GM12878 (cell line): ENCODE results near the gene PPP1R14D. TPM values are rescaled to one million over a fixed set of nuclear protein-coding genes. Genes with fewer than 3 reads are reported as not detected.

Source experiments
- ASH2L ChIP-seq: fragments of 300-600, 200-600 bp; sonication (generic); IDR thresholded peaks from 2 replicates; pipeline ENCODE4 v1.6.1; 2017; ENCODE audit warnings: low read depth, mild to moderate bottlenecking, borderline replicate concordance
- ATF2 ChIP-seq: IDR thresholded peaks from 2 replicates; pipeline ENCODE4 v1.6.1; 2012; ENCODE audit warnings: low read length, inconsistent platforms
- ATF7 ChIP-seq: fragments of 450-650 bp; IDR thresholded peaks from 2 replicates; pipeline ENCODE4 v1.6.1; 2016; ENCODE audit warnings: low read depth, mild to moderate bottlenecking
- BCL11A ChIP-seq: IDR thresholded peaks from 2 replicates; pipeline ENCODE4 v1.6.1; 2011; ENCODE audit warnings: low read depth, low read length
- CHD1 ChIP-seq: IDR thresholded peaks from 2 replicates; pipeline ENCODE4 v1.6.1; 2012; ENCODE audit warnings: low read depth, low read length, improper control_type of control experiment
- EED ChIP-seq: sonication (generic); IDR thresholded peaks from 2 replicates; pipeline ENCODE4 v1.6.1; 2016; ENCODE audit warnings: antibody characterized with exemption, low read depth
- ELK1 ChIP-seq: IDR thresholded peaks from 2 replicates; pipeline ENCODE4 v1.6.1; 2012; ENCODE audit warnings: low read depth, low read length, improper control_type of control experiment
- FOS ChIP-seq: IDR thresholded peaks from 3 replicates; pipeline ENCODE4 v1.6.1; 2011; ENCODE audit warnings: borderline replicate concordance; ENCODE audit not compliant: insufficient read length; ENCODE audit errors: extremely low read depth
- HCFC1 ChIP-seq: fragments of 150-350 bp; IDR thresholded peaks from 2 replicates; pipeline ENCODE4 v1.6.1; 2014; ENCODE audit warnings: low read length
- HDAC2 ChIP-seq: fragments of 200-600 bp; sonication (generic); IDR thresholded peaks from 2 replicates; pipeline ENCODE4 v1.6.1; 2017
- IRF5 ChIP-seq: fragments of 450-650 bp; IDR thresholded peaks from 2 replicates; pipeline ENCODE4 v1.6.1; 2017; ENCODE audit warnings: borderline replicate concordance
- JUND ChIP-seq: IDR thresholded peaks from 2 replicates; pipeline ENCODE4 v1.6.1; 2012; ENCODE audit warnings: low read depth, mild to moderate bottlenecking, low read length, improper control_type of control experiment, moderate library complexity
- MEF2A ChIP-seq: IDR thresholded peaks from 2 replicates; pipeline ENCODE4 v1.6.1; 2011; ENCODE audit warnings: low read depth, mild to moderate bottlenecking, low read length, moderate library complexity; ENCODE audit not compliant: insufficient read depth
- MYC ChIP-seq: IDR thresholded peaks from 2 replicates; pipeline ENCODE4 v1.6.1; 2011; ENCODE audit warnings: mild to moderate bottlenecking, low read length, moderate library complexity, inconsistent platforms; ENCODE audit not compliant: insufficient read depth, insufficient replicate concordance, insufficient read length, severe bottlenecking
- NBN ChIP-seq: fragments of 450-650 bp; IDR thresholded peaks from 2 replicates; pipeline ENCODE4 v1.6.1; 2016
- NR2C2 ChIP-seq: IDR thresholded peaks from 2 replicates; pipeline ENCODE4 v1.6.1; 2011; ENCODE audit warnings: borderline replicate concordance, low read depth; ENCODE audit not compliant: control insufficient read depth, insufficient read length
- NRF1 ChIP-seq: conservative IDR thresholded peaks from 2 replicates; pipeline ENCODE4 v1.6.1; 2011; ENCODE audit warnings: mild to moderate bottlenecking, low read depth, low read length, improper control_type of control experiment
- RAD21 ChIP-seq: IDR thresholded peaks from 2 replicates; pipeline ENCODE4 v1.6.1; 2011; ENCODE audit warnings: mild to moderate bottlenecking, low read depth, low read length, moderate library complexity; ENCODE audit not compliant: insufficient read depth
- REST ChIP-seq: IDR thresholded peaks from 2 replicates; pipeline ENCODE4 v1.6.1; 2012; ENCODE audit warnings: mild to moderate bottlenecking, low read depth, low read length
- SMAD5 ChIP-seq: IDR thresholded peaks from 2 replicates; pipeline ENCODE4 v1.6.1; 2016; ENCODE audit warnings: antibody characterized with exemption, low read depth
- SMC3 ChIP-seq: IDR thresholded peaks from 2 replicates; pipeline ENCODE4 v1.6.1; 2011; ENCODE audit warnings: low read length, improper control_type of control experiment, borderline replicate concordance
- TBL1XR1 ChIP-seq: IDR thresholded peaks from 2 replicates; pipeline ENCODE4 v1.6.1; 2012; ENCODE audit warnings: low read depth, low read length, improper control_type of control experiment
- ZBED1 ChIP-seq: IDR thresholded peaks from 2 replicates; pipeline ENCODE4 v1.6.1; 2016; ENCODE audit warnings: borderline replicate concordance
- ZNF217 ChIP-seq: fragments of 450-650 bp; IDR thresholded peaks from 2 replicates; pipeline ENCODE4 v1.6.1; 2017; ENCODE audit warnings: antibody characterized with exemption, mild to moderate bottlenecking
- ZNF384 ChIP-seq: IDR thresholded peaks from 2 replicates; pipeline ENCODE4 v1.6.1; 2012; ENCODE audit warnings: low read depth, mild to moderate bottlenecking, low read length, improper control_type of control experiment, borderline replicate concordance
- polyA plus RNA-seq, 11 experiments: library from polyadenylated mRNA; depleted of rRNA in 4 of 11; unstranded in 6 of 11; stranded (reverse) in 5 of 11; fragments of >200 nt; fragmentation: Nextera tagmentation in 4 of 11; fragmentation: Illumina TruSeq in 1 of 11; extraction: Ambion mirVana in 4 of 11; extraction: Trizol in 1 of 11; gene quantifications; 1 replicate in 1 of 11; 2 replicates in 10 of 11; pipeline versions ENCODE4 v1.2.1 to v1.2.3, GENCODE V29; 2011 to 2016; ENCODE audit warnings: inconsistent platforms in 2 of 11, missing spikeins in 2 of 11, low read depth in 1 of 11
- total RNA-seq, 4 experiments: library from RNA; depleted of rRNA in 3 of 4; stranded (reverse); fragments of >200 nt in 3 of 4; fragmentation: Illumina TruSeq in 1 of 4; extraction: Trizol in 1 of 4; gene quantifications; 2 replicates each; pipeline versions ENCODE4 v1.2.1 to v1.2.3, GENCODE V29; 2013 to 2021

Gene PPP1R14D
- total and polyA plus RNA-seq, 10 of the 15 experiments (the other 5 are each of a cell fraction or from before 2014, with no cell fraction given), result 0.10 TPM; not detected in 9

- no peak for TF ChIP-seq IRF5
- no peak for TF ChIP-seq MEF2A
- no peak for TF ChIP-seq NR2C2
- no peak for TF ChIP-seq ZBED1
- no peak for TF ChIP-seq ATF2
- TF ChIP-seq HCFC1, result no peak
- TF ChIP-seq SMAD5, result no peak
- TF ChIP-seq ZNF217, result no peak
- no peak for TF ChIP-seq REST
- peak; percentile 95 for TF ChIP-seq RAD21
- no peak for TF ChIP-seq EED
- no peak for TF ChIP-seq ATF7
- no peak for TF ChIP-seq ASH2L
- TF ChIP-seq ZNF384, result no peak
- peak; percentile 98 for TF ChIP-seq SMC3
- TF ChIP-seq BCL11A, result no peak
- TF ChIP-seq FOS, result no peak
- TF ChIP-seq CHD1, result no peak
- TF ChIP-seq NBN, result peak; percentile 66; the same call in 1 of the 2 replicates
- TF ChIP-seq TBL1XR1, result no peak
- TF ChIP-seq ELK1, result no peak
- no peak for TF ChIP-seq NRF1
- TF ChIP-seq HDAC2, result no peak
- TF ChIP-seq JUND, result no peak
- TF ChIP-seq MYC, result no peak
Observed at GRCh38 chr15:40857601-40858341, 29.3 kb upstream of the PPP1R14D start (continued).
